Mesenchymal stem cell (in vitro differentiated cells and primary cell): ENCODE results near the gene TP73.

Experiments used
- DNase-seq: peaks from one replicate; pipeline ENCODE4 v3.0.0-alpha.2; 2013
- H2AFZ ChIP-seq: one replicate; pipeline ENCODE4 v1.6.1; 2013; ENCODE audit warnings: low read depth, mild to moderate bottlenecking, control low read depth, inconsistent platforms, low read length, moderate library complexity
- H2AK5ac ChIP-seq: 2 replicates; pipeline ENCODE4 v1.6.1; 2013; ENCODE audit warnings: low read length, moderate library complexity, mild to moderate bottlenecking, inconsistent platforms; ENCODE audit not compliant: severe bottlenecking
- H2BK120ac ChIP-seq: one replicate; pipeline ENCODE4 v1.6.1; 2013; ENCODE audit warnings: low read depth, mild to moderate bottlenecking, inconsistent platforms, low read length, moderate library complexity
- H2BK12ac ChIP-seq, 2 experiments: one replicate each; pipeline ENCODE4 v1.6.1; 2013; ENCODE audit warnings: inconsistent platforms in 2 of 2, low read length in 2 of 2, mild to moderate bottlenecking in 2 of 2, moderate library complexity in 2 of 2, control low read depth in 1 of 2
- H2BK15ac ChIP-seq: one replicate; pipeline ENCODE4 v1.6.1; 2013; ENCODE audit warnings: mild to moderate bottlenecking, low read depth, inconsistent platforms; ENCODE audit not compliant: poor library complexity, severe bottlenecking
- H2BK5ac ChIP-seq: 2 replicates; pipeline ENCODE4 v1.6.1; 2013; ENCODE audit warnings: low read depth, mild to moderate bottlenecking, low read length, control low read depth, inconsistent platforms; ENCODE audit not compliant: poor library complexity, severe bottlenecking
- H3K14ac ChIP-seq, 2 experiments: one replicate each; pipeline ENCODE4 v1.6.1; 2013; ENCODE audit warnings: inconsistent platforms in 2 of 2, low read length in 2 of 2, control low read depth in 1 of 2, mild to moderate bottlenecking in 1 of 2, moderate library complexity in 1 of 2
- H3K18ac ChIP-seq, 2 experiments: one replicate each; pipeline ENCODE4 v1.6.1; 2013; ENCODE audit warnings: inconsistent platforms in 2 of 2, low read length in 2 of 2, control low read depth in 1 of 2, low read depth in 1 of 2, mild to moderate bottlenecking in 1 of 2
- H3K23ac ChIP-seq, 2 experiments: one replicate each; pipeline ENCODE4 v1.6.1; 2013; ENCODE audit warnings: inconsistent platforms in 2 of 2, low read length in 2 of 2, mild to moderate bottlenecking in 2 of 2, moderate library complexity in 2 of 2, control low read depth in 1 of 2
- H3K27ac ChIP-seq: 2 replicates; pipeline ENCODE4 v1.5.1; 2013; ENCODE audit warnings: mild to moderate bottlenecking, moderate library complexity, low read length, control low read depth, inconsistent platforms; ENCODE audit not compliant: poor library complexity, severe bottlenecking
- H3K27me3 ChIP-seq, 2 experiments: 2 replicates each; pipeline versions ENCODE4 v1.6.1 to v1.7.0; 2013; ENCODE audit warnings: low read length in 2 of 2, mild to moderate bottlenecking in 2 of 2, moderate library complexity in 2 of 2, control low read depth in 1 of 2, inconsistent platforms in 1 of 2; ENCODE audit not compliant: control insufficient read depth in 1 of 2, insufficient read depth in 1 of 2
- H3K36me3 ChIP-seq, 2 experiments: 2 replicates each; pipeline versions ENCODE4 v1.6.1 to v1.7.0; 2013; ENCODE audit warnings: low read length in 2 of 2, control low read depth in 1 of 2, inconsistent platforms in 1 of 2, low read depth in 1 of 2, mild to moderate bottlenecking in 1 of 2; ENCODE audit not compliant: insufficient read depth in 2 of 2, control insufficient read depth in 1 of 2
- H3K4ac ChIP-seq, 2 experiments: one replicate each; pipeline ENCODE4 v1.6.1; 2013; ENCODE audit warnings: inconsistent platforms in 2 of 2, low read length in 2 of 2, mild to moderate bottlenecking in 2 of 2, moderate library complexity in 2 of 2, control low read depth in 1 of 2, low read depth in 1 of 2
- H3K4me1 ChIP-seq: 2 replicates; pipeline ENCODE4 v1.6.1; 2013; ENCODE audit warnings: low read depth, low read length, control low read depth; ENCODE audit not compliant: control insufficient read depth, insufficient read depth
- H3K4me2 ChIP-seq: 2 replicates; pipeline ENCODE4 v1.6.1; 2013; ENCODE audit warnings: low read length, mild to moderate bottlenecking, inconsistent platforms; ENCODE audit not compliant: poor library complexity, severe bottlenecking
- H3K4me3 ChIP-seq, 2 experiments: 2 replicates each; pipeline versions ENCODE4 v1.5.1 to v1.7.0; 2013; ENCODE audit warnings: low read length in 2 of 2, mild to moderate bottlenecking in 2 of 2, control low read depth in 1 of 2, low read depth in 1 of 2; ENCODE audit not compliant: insufficient read depth in 1 of 2
- H3K79me1 ChIP-seq: replicated peaks from 2 replicates; pipeline ENCODE4 v1.6.1; 2013; ENCODE audit warnings: mild to moderate bottlenecking, control low read depth, low read length, inconsistent platforms; ENCODE audit not compliant: poor library complexity, severe bottlenecking
- H3K9ac ChIP-seq: 2 replicates; pipeline ENCODE4 v1.7.0; 2013; ENCODE audit warnings: mild to moderate bottlenecking, low read length, moderate library complexity
- H3K9me3 ChIP-seq: 2 replicates; pipeline ENCODE4 v1.7.0; 2013; ENCODE audit warnings: mild to moderate bottlenecking, low read length; ENCODE audit not compliant: control insufficient read depth
- H4K8ac ChIP-seq: one replicate; pipeline ENCODE4 v1.6.1; 2013; ENCODE audit warnings: inconsistent platforms, mild to moderate bottlenecking, low read length, moderate library complexity
- H4K91ac ChIP-seq: one replicate; pipeline ENCODE4 v1.6.1; 2013; ENCODE audit warnings: mild to moderate bottlenecking, low read length, inconsistent platforms
- WGBS: methylation state at CpG from one replicate; pipeline ENCODE4 v1.1.7; 2013; ENCODE audit warnings: mixed read lengths; 5-methylcytosine and 5-hydroxymethylcytosine counted together

TP73 gene

DNA sequence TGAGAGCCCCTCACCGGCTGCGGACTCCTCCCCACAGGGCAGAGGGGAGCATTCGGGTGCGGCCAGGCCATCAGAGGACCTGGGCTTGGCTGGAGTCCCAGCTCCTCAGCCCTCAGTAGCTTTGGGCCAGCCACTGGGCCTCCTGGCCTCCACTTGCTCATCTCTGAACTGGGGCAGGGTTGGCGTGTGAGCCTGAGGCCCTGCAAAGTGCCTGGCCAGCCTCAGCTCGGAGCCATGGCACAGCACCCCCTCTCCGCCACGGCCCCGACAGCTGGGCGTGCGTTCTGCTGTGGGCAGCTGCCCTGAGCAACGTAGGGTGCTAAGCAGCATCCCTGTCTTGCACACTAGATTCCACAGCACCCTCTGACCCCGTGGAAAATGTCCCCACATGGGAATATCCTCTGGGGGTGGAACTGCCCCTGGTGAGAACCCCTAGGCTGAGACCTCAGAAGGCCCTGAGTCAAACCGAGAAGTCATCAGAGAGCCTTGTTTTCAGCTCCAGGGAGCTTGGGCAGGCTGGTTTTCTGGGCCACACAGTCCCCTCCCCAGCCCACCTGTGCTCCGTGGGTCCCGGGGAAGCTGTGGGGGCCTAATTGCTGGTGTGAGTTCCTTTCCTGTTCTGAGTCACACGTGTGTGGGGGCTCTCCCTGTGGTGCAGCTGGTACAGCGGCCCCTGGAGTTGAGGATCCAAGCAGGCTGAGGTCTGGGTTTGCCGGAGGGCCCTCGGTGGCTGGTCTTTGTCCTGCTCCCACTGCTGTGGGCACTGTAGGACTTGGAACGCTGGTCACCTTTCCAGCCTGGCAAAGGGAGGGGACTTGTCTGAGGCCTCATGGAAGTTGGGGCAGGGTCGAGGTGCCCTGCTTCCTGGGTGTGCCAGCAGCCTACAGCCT, 24.5 kb downstream of the TP73 start:
- Histone ChIP-seq H3K4me2 (no peak overlapping the region), H2AK5ac (no peak overlapping the region), H3K9me3 (no peaks in the 10 kb centered on the region), H2BK5ac (no peak overlapping the region), H3K4ac (no peak overlapping the region), H3K27ac (no peak overlapping the region), H2BK120ac (no peak overlapping the region), H3K9ac (no peak overlapping the region), H3K23ac (no peak overlapping the region), H4K91ac (no peak overlapping the region), H2AFZ (no peak overlapping the region), H3K14ac (no peak overlapping the region), H3K36me3 (no peaks in the 10 kb centered on the region), H2BK15ac (no peak overlapping the region), H3K27me3 (peaks cover 40 to 70% of the 10 kb centered on the region in 2 experiments), H3K4me3 (no peak overlapping the region), H3K18ac (no peak overlapping the region), H4K8ac (no peak overlapping the region), H2BK12ac (no peak overlapping the region), H3K4me1 (peaks cover 33% of the 10 kb centered on the region), H3K79me1 (no peaks in the 10 kb centered on the region)
- DNase-seq, result no peak
- WGBS, result 84% methylated on average over 22 of the region's 22 CpGs

DNA sequence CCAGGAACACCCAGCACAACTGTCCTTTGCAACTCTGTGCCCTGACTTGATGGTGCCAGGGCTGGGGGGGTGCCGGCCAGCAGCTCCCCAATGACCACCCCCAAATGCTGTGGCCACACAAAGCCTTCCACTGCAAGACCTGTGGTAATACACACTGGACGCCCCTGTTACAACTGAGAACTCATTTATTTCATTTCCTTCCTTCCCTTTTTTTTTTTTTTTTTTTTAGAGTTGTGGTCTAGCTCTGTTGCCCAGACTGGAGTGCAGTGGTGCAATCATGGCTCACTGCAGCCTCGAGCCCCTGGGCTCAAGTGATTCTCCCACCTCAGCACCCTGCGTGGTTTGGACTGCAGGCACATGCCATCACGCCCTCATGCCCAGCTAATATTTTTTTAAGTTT, 25.2 kb downstream of the TP73 start:
- H3K4me2 ChIP-seq, result no peak overlapping the region
- no peak overlapping the region for H3K23ac ChIP-seq
- H3K9me3 ChIP-seq, result no peaks in the 10 kb centered on the region
- H3K27me3 ChIP-seq, result peaks cover 33 to 66% of the 10 kb centered on the region in 2 experiments
- no peak for DNase-seq
- no peak overlapping the region for H4K8ac ChIP-seq
- H3K4me3 ChIP-seq, result no peak overlapping the region
- H3K4ac ChIP-seq, result no peak overlapping the region
- H2AFZ ChIP-seq, result no peak overlapping the region
- H2AK5ac ChIP-seq, result no peak overlapping the region
- no peak overlapping the region for H2BK12ac ChIP-seq
- H3K18ac ChIP-seq, result no peak overlapping the region
- H3K14ac ChIP-seq, result no peak overlapping the region
- 78% methylated on average over 4 of the region's 5 CpGs for WGBS
- H3K79me1 ChIP-seq, result no peaks in the 10 kb centered on the region
- H2BK15ac ChIP-seq, result no peak overlapping the region
- H4K91ac ChIP-seq, result no peak overlapping the region
- no peak overlapping the region for H2BK5ac ChIP-seq
- H2BK120ac ChIP-seq, result no peak overlapping the region
- H3K27ac ChIP-seq, result no peak overlapping the region
- H3K4me1 ChIP-seq, result peaks cover 30% of the 10 kb centered on the region
- no peaks in the 10 kb centered on the region for H3K36me3 ChIP-seq
- H3K9ac ChIP-seq, result no peak overlapping the region

- H3K27ac ChIP-seq, result no peak overlapping the region
- H2BK15ac ChIP-seq, result no peak overlapping the region
- DNase-seq, result no peak
- no peak overlapping the region for H3K4me3 ChIP-seq
- H3K4me1 ChIP-seq, result peaks cover 26% of the 10 kb centered on the region
- no peak overlapping the region for H3K18ac ChIP-seq
- no peak overlapping the region for H2AK5ac ChIP-seq
- H3K9me3 ChIP-seq, result no peaks in the 10 kb centered on the region
- WGBS, result 71% methylated on average over 21 of the region's 21 CpGs
- peaks cover 34 to 68% of the 10 kb centered on the region in 2 experiments for H3K27me3 ChIP-seq
- no peak overlapping the region for H2BK12ac ChIP-seq
- H2AFZ ChIP-seq, result no peak overlapping the region
- H3K14ac ChIP-seq, result no peak overlapping the region
- H2BK5ac ChIP-seq, result no peak overlapping the region
- H3K4ac ChIP-seq, result no peak overlapping the region
- no peak overlapping the region for H3K9ac ChIP-seq
- H3K79me1 ChIP-seq, result no peaks in the 10 kb centered on the region
- H3K4me2 ChIP-seq, result no peak overlapping the region
- H2BK120ac ChIP-seq, result no peak overlapping the region
- H4K8ac ChIP-seq, result no peak overlapping the region
- H4K91ac ChIP-seq, result no peak overlapping the region
- no peaks in the 10 kb centered on the region for H3K36me3 ChIP-seq
- H3K23ac ChIP-seq, result no peak overlapping the region
Measured at GRCh38 chr1:3678361-3679097, 26.2 kb downstream of the TP73 start.

GRCh38 chr1:3679098-3679555, 26.8 kb downstream of the TP73 start:
- no peak for DNase-seq
- H2BK5ac ChIP-seq, result no peak overlapping the region
- no peak overlapping the region for H2AK5ac ChIP-seq
- H2BK120ac ChIP-seq, result no peak overlapping the region
- no peak overlapping the region for H2BK12ac ChIP-seq
- no peak overlapping the region for H4K91ac ChIP-seq
- H3K4ac ChIP-seq, result no peak overlapping the region
- H3K9ac ChIP-seq, result no peak overlapping the region
- H3K4me1 ChIP-seq, result peaks cover 20% of the 10 kb centered on the region
- H3K27me3 ChIP-seq, result peaks cover 32 to 66% of the 10 kb centered on the region in 2 experiments
- H3K4me2 ChIP-seq, result no peak overlapping the region
- H4K8ac ChIP-seq, result no peak overlapping the region
- no peaks in the 10 kb centered on the region for H3K79me1 ChIP-seq
- no peaks in the 10 kb centered on the region for H3K36me3 ChIP-seq
- WGBS, result 92% methylated on average over 18 of the region's 18 CpGs
- H3K9me3 ChIP-seq, result no peaks in the 10 kb centered on the region
- no peak overlapping the region for H2BK15ac ChIP-seq
- H3K4me3 ChIP-seq, result no peak overlapping the region
- no peak overlapping the region for H3K18ac ChIP-seq
- no peak overlapping the region for H2AFZ ChIP-seq
- no peak overlapping the region for H3K27ac ChIP-seq
- H3K23ac ChIP-seq, result no peak overlapping the region
- H3K14ac ChIP-seq, result no peak overlapping the region
